GM21723 (cell line): ENCODE results near the gene ACOT8.
"Not testable (repeated sequence)": the region's sequence is repeated elsewhere in the genome, so short reads cannot be mapped to it uniquely, and the experiment has no call there.

Source experiments
- ATAC-seq: cut with Tn5 transposase; IDR thresholded peaks from one replicate; pipeline ENCODE4 v1.9.1; 2021; ENCODE audit warnings: mild to moderate bottlenecking, moderate library complexity; ENCODE audit not compliant: unreplicated experiment

Gene ACOT8

DNA sequence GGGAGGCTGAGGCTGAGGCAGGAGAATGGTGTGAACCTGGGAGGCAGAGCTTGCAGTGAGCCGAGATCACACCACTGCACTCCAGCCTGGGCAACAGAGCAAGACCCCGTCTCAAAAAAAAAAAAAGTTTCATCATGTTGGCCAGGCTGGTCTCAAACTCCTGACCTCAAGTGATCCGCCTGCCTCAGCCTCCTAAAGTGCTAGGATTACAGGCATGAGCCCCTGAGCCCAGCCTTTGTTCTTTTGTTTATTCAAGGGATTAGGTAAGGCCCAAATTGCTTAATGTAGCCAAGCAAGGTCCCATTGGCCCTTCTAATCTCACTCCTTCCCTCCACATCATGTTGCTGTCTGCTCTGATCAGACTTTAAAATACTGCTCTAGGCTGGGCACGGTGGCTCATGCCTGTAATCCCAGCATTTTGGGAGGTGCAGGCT is 27.5 kb downstream of the ACOT8 start:
- ATAC-seq: not testable (repeated sequence)

DNA sequence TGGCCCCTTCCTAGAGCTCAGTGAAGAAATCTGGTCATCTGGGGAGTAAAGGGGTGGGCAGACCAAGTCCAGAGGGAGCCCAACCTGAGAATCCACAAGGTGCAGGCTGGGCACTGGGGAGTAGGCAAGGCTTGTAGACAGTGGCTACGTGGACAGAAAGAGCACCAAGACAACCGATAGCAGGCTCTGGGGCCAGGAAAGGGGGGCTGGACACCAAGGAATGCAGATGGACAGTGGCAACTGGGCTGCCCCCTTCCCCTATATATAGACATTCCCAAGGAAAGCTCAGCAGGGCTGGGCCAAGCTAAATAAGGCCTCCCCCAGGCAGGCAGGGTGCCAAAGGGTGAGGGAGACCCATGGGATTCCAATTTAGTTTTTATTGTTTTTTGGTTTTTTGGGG is 28.6 kb downstream of the ACOT8 start:
- ATAC-seq: no peak

DNA sequence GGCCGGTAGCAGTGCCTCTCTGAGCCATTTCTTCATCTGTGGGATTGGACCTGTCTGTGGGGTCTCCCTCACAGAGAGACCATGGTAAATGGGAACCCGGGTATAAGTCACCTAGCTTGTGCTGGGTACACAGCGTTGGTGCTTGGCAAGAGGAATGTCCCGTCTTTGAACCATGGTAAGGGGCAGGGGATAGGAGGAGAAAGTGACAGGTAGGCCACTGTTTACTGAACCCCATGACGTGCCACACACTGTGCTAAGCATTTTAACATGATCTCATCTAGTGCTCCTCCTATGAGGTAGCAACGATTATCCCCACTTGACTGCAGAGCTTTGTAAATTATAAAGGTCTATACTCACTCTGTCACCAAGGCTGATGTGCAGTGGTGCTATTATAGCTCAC is 29.5 kb downstream of the ACOT8 start:
- ATAC-seq: no peak

DNA sequence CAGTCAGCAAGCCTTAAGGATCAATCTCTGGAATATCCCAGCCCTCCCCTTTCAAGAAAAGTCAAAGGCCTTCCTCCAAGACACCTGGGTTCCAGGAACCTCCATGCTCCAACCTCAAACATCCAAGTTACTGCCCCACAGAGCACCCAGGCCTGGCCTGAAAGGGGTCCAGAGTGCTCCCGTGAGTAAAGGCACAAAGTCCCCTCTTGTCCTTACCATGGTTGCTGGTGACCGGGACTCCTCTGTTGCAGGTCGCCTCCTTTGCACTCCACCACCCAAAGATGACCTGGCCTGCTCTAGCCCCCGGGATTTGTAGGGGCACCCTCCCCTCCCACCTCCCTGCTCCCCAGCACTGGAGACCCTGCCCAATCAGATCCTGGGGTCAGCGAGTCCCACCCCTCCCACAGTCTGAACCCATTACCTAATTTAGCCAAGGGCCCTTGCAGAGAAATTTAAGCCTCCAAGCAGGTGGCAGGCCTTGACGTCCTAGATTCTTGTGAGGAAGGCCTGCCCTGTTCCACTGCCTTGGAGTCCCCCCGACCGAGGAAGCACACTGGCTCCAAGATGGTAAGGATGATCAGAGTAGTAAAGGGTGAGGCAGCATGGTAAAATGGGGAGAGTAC is 30.1 kb downstream of the ACOT8 start, which contains the start of gene TNNC2:
TNNC2 (minus strand) TSS at position 283 of the 623 bp plus-strand sequence; CDS start at position 219, 64 bp downstream.
- ATAC-seq: no peak

DNA sequence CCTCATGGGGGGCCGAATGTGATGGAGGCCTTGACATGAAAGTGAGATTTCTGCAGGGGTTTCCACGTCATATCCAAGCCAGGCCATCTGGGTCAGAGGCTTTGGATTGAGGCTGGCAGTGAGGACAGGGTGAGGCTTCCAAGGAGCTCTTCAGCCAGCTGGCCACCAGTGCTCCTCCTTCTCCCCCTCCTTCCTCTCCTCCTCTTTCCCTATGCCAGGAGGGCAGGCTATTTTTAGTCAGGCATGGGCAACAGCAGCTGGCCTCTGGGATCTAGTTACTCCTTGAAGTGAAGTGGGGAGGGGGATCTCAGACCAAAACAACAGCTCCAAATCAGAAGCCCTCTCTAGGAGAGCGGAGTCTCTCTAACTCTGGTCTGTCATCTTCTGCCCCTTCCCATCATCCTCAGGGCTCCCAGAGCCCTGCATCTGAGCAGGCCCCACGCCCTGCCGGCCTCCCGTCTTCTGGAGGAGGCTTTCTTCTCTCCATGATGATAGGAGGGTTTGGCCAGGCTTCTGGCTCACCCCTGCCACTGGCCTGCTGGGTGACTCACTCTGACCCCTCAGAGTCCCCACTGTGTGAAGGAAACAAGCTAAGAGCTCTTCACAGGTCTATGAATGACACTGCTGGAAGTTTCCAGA is 30.7 kb downstream of the ACOT8 start:
- no peak for ATAC-seq

DNA sequence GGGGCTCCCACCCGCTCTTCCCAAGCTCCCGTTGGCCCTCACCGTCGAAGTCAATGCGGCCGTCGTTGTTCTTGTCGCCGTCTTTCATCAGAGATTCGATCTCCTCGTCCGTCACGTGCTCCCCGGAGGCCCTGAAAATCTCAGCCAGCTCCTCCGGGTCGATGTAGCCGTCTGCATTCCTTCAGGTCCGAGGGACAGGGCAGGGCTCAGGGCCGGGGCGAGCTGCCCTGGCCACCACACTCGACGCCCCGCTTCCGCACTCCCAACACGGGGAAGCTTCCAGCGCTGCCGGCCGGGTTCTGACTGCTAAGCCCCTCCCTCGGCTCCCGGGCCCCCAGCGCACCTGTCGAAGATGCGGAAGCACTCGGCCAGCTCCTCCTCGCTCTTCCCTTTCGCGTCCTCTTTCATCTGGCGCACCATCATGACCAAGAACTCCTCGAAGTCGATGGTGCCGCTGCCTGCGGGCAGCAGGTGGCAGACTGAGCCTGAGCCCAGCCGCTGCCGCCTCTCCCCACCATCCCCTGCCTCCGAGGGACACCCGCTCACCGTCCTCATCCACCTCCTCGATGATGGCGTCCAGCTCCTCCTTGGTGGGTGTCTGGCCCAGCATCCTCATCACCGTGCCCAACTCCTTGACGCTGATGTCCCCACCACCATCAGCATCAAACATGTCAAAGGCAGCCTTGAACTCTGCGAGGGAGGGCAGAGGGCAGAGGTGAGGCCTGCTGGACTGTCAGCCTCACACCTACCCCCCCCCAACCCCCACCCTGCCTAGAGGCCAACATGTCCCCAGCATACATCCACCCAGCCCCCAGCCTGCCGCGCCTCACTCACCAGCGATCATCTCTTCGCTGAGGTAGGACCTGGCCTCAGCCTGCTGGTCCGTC is 33.0 kb downstream of the ACOT8 start:
- no peak for ATAC-seq

DNA sequence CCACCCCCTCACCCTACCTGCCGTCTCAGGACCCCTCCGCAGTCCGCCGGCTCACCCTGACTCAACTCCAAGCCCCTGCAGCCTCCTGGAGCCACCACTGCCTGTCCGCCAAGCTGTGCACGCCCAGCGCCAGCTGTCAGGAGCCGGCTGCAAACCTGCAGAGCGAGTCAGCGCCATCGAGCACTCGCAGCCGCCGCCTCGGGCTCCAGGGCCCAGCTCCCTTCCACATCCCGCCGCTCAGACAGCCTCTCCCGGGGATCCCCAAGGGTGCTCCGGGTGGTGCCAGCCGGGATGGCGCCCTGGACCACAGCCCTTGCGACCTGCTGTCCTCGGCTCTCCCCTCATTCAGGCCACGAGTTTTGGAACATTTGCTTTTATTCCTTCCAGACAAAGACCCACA is 34.3 kb downstream of the ACOT8 start:
- ATAC-seq: no peak

DNA sequence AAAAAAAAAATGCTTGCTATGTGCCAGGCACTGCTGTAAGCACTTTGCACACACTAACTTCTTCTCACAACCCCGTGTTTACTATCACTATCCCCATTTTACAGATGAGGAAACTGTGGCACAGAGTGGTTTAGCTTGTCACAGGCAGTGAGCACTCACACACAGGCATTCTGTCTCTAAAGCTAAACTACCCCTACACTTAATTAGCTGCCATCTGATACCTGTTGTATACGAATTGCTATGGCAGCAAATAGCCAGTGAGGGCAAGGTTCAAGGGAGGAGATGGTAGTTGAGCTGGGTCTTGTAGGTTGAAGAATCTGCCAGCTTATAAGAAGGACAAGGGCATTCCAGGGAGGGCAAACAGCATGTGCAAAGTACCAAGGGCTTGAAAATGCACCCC is 35.2 kb downstream of the ACOT8 start:
- ATAC-seq: no peak

DNA sequence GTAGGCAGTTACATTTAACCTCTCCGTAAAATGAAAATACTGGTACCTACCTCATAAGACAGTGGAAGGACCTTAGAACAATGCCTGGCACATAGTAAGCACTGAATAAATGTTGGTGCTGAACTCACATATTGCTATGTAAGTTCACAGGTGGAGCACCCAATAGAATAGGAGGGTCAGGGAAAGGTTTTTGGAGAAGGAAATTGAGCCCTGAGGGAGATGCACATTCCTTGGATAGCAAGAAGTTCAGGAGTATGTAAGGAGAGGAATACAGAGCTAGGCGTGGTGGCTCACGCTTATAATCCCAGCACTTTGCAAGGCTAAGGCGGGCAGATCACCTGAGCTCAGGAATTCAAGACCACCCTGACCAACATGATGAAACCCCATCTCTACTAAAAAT is 37.7 kb downstream of the ACOT8 start:
- no peak for ATAC-seq

DNA sequence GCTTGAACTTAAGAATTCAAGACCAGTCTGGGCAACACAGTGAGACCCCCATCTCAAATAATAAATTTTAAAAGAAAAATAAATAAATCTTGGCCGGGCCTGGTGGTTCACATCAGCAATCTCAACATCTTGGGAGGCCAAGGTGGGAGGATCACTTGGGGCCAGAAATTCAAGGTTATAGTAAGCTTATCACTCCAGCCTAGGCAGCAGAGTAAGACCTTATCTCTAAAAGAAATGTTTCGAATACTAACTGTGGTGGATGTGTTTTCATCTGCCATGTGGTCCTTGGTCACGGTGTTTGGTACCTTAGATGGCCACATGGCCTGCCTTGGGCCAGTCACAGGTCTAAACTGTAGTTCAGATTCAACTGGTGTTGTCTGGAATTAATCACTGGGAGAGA is 39.0 kb downstream of the ACOT8 start:
- no peak for ATAC-seq

DNA sequence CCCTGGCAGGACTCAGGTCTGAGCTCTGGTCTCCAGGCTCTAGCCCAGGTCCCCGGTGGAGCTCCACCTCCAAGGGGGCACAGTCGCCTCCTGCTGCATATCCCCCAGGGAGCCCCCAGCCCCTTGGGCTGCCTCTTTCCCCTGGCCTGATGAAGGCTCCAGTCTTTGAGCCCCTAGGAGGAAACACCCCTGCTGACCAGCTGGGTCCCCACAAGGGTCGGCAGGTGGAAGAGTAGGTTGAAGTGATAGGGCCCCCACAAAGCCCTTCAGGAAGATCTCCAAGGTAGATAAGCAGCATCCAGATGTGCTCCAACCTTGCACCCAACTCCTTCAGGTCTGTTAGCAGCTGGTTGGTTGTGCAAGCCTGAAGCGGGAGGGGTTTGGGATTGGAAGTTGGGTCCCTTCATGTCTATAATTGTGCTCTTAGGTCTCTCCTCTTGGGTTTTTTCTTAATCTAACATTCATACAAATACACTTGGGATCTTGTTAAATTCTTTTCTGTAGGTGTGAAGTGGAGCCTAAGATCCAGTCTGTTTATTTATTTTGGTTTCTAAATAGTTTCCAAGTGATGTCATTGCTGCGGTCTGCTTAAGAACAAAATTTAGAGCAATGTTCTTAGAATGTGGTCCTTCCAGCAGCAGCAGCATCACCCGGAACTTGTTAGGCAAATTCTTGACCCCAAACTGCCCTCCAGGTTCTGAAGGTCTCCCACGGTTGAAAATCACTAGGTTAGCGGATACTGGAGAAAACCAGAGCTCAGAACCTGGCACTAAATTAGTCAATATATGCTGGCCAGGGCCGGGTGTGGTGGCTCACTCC is 39.6 kb downstream of the ACOT8 start:
- no peak for ATAC-seq

DNA sequence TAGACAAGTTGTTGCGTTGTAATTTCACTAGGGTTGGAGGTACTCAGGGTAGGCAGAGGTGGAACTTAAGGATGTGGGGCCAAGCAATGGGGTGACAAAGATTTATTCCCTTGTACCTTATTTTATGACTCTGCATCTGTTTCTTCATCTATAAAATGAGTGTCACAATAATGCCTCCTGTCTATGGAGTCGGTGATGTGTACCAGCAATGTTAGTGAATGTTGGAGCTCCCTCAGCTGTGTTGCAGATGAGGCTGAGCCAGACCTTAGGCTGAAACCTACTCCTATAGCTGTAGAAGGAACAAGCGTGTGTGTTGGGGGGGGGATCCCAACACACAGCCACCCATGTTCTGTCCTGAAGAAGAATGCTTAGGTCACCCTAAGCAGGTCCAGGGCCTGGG is 40.2 kb downstream of the ACOT8 start:
- ATAC-seq: no peak

DNA sequence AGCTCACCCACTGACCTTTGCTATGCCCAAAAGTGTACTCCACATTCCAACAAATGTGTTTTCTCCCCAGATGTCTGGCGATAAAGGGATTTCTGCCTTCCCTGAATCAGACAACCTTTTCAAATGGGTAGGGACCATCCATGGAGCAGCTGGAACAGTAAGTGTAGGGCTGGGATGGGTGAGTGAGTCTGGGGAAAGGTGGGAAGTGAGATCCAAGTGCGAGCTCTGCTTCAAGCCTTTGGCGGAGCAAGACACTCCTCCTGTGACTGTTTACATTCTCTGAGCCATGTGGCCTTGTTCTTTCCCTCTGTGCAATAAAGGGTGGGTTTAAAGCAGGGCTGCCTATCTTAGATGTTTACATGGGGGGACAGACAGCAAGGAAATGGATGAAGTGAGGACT is 42.9 kb downstream of the ACOT8 start:
- ATAC-seq: no peak

DNA sequence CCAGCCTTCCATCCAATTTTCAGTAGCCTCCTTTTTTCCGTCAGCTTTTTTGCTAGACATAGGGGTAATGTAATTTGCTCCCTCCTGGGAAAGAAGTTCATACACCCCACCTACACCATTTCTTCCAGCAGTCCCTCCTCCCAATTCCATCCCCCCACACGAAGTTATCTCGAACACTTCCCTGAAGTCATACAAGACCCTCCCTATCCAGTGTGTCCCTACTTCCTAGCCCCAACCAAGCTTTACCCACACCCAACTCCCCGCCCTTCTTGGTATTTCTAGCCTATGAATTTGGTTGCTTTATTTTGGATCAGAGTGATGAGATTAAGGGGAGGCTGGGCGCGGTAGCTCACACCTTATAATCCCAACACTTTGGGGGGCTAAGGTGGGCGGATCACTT is 43.7 kb downstream of the ACOT8 start:
- ATAC-seq: no peak

DNA sequence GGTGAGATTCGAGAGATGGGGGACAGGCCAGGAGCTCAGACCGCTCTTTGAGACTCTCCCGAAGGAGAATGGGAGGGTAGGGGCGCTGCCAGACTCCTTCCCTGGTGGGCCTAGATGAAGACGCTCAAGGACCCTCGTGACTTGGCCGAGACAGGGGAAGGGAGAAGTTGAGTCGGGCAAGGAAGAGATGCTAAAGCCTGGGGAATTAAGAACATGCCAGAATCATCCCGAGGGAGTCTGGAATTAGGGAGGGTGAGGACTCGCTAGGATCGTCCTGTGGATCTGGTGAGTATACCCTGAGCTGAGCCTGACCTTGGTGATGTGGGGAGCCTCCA is 44.2 kb downstream of the ACOT8 start:
- ATAC-seq: no peak

DNA sequence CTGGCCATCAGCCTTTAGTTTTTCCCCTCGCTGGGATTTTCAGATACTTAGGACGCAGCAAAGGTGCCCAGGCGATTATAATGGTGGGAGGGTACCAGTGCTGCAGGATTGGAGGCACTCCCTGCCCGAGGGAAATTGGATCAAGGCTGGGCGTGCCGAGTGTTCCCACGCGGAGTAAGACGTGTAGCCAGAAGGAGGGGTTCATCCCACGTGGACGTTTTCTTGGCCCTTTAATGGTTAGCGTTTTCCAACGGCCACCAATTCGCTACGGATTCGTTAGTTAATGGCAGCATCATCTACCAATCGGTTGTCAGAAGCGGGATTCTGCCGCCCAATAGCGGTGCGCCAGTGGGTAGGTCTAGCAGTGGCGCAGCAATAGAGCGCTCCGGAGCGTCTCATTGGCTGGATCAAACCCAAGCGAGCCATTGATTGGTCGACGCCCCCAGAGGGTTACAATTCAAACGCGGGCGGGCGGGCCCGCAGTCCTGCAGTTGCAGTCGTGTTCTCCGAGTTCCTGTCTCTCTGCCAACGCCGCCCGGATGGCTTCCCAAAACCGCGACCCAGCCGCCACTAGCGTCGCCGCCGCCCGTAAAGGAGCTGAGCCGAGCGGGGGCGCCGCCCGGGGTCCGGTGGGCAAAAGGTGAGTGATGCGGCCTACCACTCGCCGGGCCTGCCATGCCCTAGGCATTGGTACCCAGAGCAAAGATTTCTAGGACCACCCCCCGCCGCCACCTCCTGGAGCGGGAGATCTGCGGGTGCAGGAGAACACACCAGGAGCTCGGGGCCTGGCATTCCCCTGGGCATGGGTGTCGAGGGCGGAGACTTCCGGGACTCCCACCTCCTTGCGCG is 44.8 kb downstream of the ACOT8 start, which contains the start of gene UBE2C:
UBE2C (plus strand) TSS at position 488 of the 849 bp plus-strand sequence; CDS start at position 540, 52 bp downstream.
- peak; percentile 95 for ATAC-seq

DNA sequence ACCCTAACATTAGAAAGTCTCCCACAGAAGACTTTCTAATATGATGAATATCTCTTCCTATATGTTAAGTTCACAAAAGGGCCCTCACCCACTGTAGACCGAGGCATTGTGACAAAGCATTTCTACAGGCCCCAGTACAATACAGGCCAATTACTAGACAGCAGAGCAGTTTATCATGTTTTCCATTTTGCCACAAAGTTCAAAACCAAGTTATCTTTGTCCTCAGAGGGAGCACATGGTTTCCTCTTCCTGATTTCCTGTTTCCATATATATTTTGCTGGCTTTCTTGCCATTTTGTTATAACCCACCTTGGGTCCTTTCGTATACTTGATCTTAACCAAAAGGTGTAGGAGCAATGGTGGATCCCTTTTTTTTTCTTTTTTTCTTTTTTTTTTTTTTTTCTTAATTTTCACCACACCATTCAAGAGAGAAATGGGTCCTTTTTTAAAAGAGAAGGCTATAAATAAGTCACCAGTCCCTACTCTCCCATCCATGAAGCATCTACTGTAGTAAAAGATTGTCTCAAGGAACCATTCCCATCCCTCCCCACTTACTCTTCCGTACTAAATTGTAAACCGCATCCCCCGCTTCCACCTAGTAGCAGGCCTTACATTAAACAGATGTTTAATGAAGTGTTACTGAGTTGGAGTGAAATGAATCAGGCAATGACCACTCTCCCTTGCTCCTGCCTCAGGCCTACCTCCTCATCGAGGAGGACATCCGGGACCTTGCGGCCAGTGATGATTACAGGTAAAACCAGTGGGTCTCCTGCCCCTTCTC is 46.8 kb downstream of the ACOT8 start:
- ATAC-seq: no peak

DNA sequence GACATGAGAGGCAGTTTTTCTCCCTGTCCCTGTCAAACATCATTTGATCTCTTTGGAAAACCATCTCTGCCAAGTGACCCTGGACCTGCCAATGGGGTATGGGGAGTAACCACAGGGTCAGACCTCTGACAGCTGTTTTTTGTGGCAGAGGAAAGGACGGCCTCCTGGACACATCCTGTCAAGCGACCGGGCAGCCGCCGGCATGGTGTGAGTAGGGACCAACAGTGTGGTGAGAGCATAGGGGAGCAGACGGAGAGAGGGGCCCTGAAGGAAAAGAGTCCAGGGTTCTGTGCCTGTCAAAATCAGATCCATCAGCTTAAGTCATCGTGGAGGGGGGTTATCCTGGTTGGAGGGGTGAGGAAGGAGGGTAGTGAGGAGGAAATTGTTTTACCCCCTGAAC is 55.3 kb downstream of the ACOT8 start:
- ATAC-seq: no peak

DNA sequence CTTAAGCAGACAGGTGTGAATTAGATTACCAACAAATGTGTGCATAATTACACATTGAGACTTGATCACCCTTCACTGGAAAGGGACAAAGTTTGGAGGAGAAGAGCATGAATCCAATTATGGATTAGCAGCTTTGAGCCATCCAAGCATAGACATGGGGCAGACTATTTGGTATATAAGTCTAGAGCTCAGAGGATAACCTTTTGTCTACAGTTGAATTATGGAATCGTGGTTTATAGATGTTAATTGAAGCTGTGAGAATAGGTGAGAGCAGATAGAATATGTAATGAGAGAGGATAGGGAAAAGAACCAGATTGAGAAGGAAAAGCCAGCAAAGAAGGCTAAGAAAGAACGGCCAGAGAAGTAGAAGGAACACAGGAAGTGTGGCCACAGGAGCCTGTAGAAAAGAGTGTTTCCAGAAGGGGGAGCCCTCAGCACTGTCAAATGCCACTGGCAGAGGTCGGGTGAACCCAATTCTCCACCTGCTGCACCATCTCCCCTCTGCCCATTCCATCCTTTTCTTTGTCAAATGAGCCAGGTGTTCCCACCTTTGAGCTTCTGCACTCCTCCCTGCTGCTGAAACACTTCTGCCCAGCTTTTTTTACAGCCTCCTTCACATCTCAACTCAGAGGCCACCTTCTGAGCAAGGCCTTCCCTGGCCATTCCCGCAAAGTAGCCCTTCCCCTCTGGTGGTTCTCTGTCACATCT is 58.1 kb downstream of the ACOT8 start:
- ATAC-seq: peak; percentile 56
